IPS DF 6.9 (cell line): ENCODE measurements around the gene PRSS3.
"Not testable (repeated sequence)": the region's sequence is repeated elsewhere in the genome, so short reads cannot be mapped to it uniquely, and the experiment has no call there.

Experiments used
- DNase-seq: peaks from one replicate; pipeline ENCODE4 v3.0.0-alpha.2; 2013; ENCODE audit warnings: low read depth, low spot score
- H3K27ac ChIP-seq: one replicate; pipeline ENCODE4 v1.5.1; 2013; ENCODE audit warnings: low read length, control low read depth
- H3K27me3 ChIP-seq: 2 replicates; pipeline ENCODE4 v1.6.1; 2013; ENCODE audit warnings: mild to moderate bottlenecking, low read length; ENCODE audit not compliant: control insufficient read depth, insufficient read depth
- H3K36me3 ChIP-seq: 2 replicates; pipeline ENCODE4 v1.6.1; 2013; ENCODE audit warnings: low read length; ENCODE audit not compliant: control insufficient read depth, insufficient read depth
- H3K4me1 ChIP-seq: 2 replicates; pipeline ENCODE4 v1.6.1; 2013; ENCODE audit warnings: low read length; ENCODE audit not compliant: control insufficient read depth, insufficient read depth
- H3K4me3 ChIP-seq: 2 replicates; pipeline ENCODE4 v1.5.1; 2013; ENCODE audit warnings: mild to moderate bottlenecking, low read length
- H3K9me3 ChIP-seq: 2 replicates; pipeline ENCODE4 v1.6.1; 2013; ENCODE audit warnings: low read length, inconsistent platforms; ENCODE audit not compliant: control insufficient read depth, insufficient read depth
- WGBS: extraction: QIAGEN DNeasy Blood & Tissue Kit; methylation state at CpG from one replicate; pipeline ENCODE4 v1.1.7; 2013; ENCODE audit warnings: mixed read lengths, missing lambda C conversion rate; ENCODE audit not compliant: insufficient read length, insufficient coverage; 5-methylcytosine and 5-hydroxymethylcytosine counted together

PRSS3 gene

DNA sequence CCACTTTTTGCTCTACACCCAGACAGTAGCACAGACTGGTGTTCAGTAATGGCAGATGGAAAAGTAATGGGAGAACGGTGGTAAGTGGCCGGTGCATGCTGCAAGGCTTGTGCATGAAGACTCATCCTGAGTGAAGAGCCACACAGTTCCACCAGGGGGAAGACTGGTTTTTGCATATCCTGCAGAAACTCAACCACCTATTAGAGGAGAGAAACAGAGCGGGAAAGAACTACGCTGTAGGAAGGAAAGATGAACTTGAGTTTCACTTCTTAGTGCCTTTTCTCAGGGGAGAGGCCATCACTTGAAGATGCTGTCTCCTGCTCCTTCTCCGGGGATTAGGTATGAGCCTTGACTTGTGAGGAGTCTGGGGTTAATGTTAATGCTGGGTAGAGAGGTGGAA is 9.4 kb upstream of the PRSS3 start:
- no peaks in the 10 kb centered on the region for H3K4me1 ChIP-seq
- no peaks in the 10 kb centered on the region for H3K27me3 ChIP-seq
- H3K36me3 ChIP-seq: no peaks in the 10 kb centered on the region
- no peak overlapping the region for H3K4me3 ChIP-seq
- H3K9me3 ChIP-seq: no peaks in the 10 kb centered on the region
- no peak overlapping the region for H3K27ac ChIP-seq
- no CpG with 5 or more reads among the region's 5 CpGs for WGBS
- DNase-seq: no peak

GRCh38 chr9:33786681-33787080 is 8.7 kb upstream of the PRSS3 start:
- Histone ChIP-seq H3K4me1 (no peaks in the 10 kb centered on the region), H3K9me3 (no peaks in the 10 kb centered on the region), H3K36me3 (no peaks in the 10 kb centered on the region), H3K27me3 (no peaks in the 10 kb centered on the region), H3K4me3 (no peak overlapping the region), H3K27ac (no peak overlapping the region)
- WGBS: no CpG with 5 or more reads among the region's 2 CpGs
- DNase-seq: no peak

DNA sequence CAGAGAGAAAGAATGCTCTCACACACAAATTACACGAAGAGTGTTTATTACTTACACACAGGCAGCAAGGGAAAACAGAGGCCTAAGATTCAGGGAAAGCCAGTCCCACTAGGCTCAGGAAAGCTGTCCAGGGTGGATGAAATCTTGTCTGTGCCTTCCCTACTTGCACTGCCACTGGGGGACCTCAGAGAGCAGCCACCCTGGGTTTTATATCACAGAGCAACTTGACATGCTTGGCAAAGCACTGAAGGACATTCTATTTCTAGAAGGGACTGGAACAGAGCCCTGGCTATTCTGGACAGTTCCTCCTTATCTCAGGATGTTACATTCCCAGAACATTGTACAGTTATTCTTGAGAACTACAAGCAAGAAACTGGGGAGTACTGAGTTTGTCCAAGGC is 7.5 kb upstream of the PRSS3 start:
- DNase-seq: no peak
- Histone ChIP-seq H3K27me3 (no peaks in the 10 kb centered on the region), H3K36me3 (no peaks in the 10 kb centered on the region), H3K4me1 (no peaks in the 10 kb centered on the region), H3K9me3 (no peaks in the 10 kb centered on the region), H3K4me3 (no peak overlapping the region), H3K27ac (no peak overlapping the region)
- no CpG with 5 or more reads among the region's 1 CpG for WGBS

- H3K4me3 ChIP-seq, H3K9me3 ChIP-seq, DNase-seq, H3K4me1 ChIP-seq, H3K27me3 ChIP-seq, H3K36me3 ChIP-seq, H3K27ac ChIP-seq: not testable (repeated sequence)
- no CpG with 5 or more reads among the region's 2 CpGs for WGBS
Measured at GRCh38 chr9:33789429-33789828, 5.9 kb upstream of the PRSS3 start.

DNA sequence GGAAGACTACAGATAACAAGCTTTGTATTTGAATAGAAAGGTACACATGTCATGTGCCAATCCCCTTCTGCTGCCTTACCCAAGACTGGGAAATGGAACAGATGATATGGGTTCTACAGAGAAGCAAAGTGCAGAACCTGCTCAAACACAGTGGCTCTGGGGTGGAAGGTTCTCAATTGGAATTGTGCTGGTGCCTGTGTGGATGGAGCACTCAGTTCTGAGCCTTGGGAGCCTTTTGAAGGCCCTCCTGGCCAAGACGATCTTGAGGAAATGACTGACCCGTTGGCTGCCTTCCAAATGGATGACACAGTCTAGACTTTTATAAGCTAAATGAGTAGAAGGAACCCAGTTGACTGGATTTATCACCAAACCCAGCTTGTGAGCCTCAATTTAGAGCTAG is 4.2 kb upstream of the PRSS3 start:
- Histone ChIP-seq H3K4me1 (no peaks in the 10 kb centered on the region), H3K27me3 (no peaks in the 10 kb centered on the region), H3K9me3 (no peaks in the 10 kb centered on the region), H3K36me3 (no peaks in the 10 kb centered on the region), H3K4me3 (no peak overlapping the region), H3K27ac (no peak overlapping the region)
- no peak for DNase-seq
- WGBS: no CpG with 5 or more reads among the region's 2 CpGs

GRCh38 chr9:33793496-33793895 is 1.9 kb upstream of the PRSS3 start:
- not testable (repeated sequence) for H3K36me3 ChIP-seq, H3K27me3 ChIP-seq, H3K27ac ChIP-seq, H3K9me3 ChIP-seq, H3K4me1 ChIP-seq, H3K4me3 ChIP-seq, DNase-seq
- no CpG with 5 or more reads among the region's 1 CpG for WGBS

- Histone ChIP-seq H3K4me3 (no peak overlapping the region), H3K27ac (no peak overlapping the region), H3K9me3 (no peaks in the 10 kb centered on the region), H3K27me3 (no peaks in the 10 kb centered on the region), H3K4me1 (no peaks in the 10 kb centered on the region), H3K36me3 (no peaks in the 10 kb centered on the region)
- no CpG with 5 or more reads among the region's 2 CpGs for WGBS
- no peak for DNase-seq
Measured at GRCh38 chr9:33794560-33794959, 801 bp upstream of the PRSS3 start.

DNA sequence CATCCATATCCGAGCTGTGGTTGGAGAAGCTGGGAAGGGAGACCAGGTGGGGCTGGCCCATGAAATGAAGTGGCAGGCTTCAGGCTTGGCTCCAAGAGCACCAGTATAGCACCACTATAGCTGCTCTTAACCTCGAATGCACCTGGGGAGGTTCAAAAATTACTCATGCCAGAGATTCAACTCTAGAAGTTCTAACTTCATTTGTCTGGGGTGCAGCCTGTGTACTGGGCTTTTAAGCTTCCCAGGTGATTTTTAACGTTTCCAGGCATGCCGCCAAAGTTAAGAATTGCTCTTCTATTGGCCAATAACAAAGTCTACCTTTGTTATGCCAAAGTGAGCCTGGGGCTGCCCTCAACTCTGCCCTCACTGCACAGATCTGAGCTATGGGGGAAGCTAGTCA is 458 bp downstream of the PRSS3 start:
- H3K27me3 ChIP-seq: no peaks in the 10 kb centered on the region
- H3K4me3 ChIP-seq: no peak overlapping the region
- no peaks in the 10 kb centered on the region for H3K9me3 ChIP-seq
- WGBS: no CpG with 5 or more reads among the region's 4 CpGs
- H3K27ac ChIP-seq: no peak overlapping the region
- no peaks in the 10 kb centered on the region for H3K36me3 ChIP-seq
- H3K4me1 ChIP-seq: no peaks in the 10 kb centered on the region
- DNase-seq: no peak

DNA sequence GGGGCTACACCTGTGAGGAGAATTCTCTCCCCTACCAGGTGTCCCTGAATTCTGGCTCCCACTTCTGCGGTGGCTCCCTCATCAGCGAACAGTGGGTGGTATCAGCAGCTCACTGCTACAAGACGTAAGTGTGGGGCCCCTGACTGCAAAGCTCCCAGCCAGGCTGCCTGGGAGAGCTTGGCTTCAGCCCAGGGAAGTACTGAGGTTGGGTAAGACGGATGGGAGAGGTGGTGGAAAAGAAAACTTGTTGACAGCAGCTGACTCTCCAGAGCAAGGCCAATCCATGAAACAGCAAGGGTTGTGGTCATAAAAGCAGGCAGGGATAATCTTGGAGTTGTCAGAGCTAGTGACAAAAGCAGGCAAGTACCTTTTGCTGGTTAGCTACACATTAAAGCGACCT is 1.3 kb downstream of the PRSS3 start:
- not testable (repeated sequence) for H3K4me1 ChIP-seq, H3K27ac ChIP-seq, H3K27me3 ChIP-seq, H3K4me3 ChIP-seq, DNase-seq, H3K36me3 ChIP-seq, H3K9me3 ChIP-seq
- no CpG with 5 or more reads among the region's 5 CpGs for WGBS

GRCh38 chr9:33797837-33798236 is 2.5 kb downstream of the PRSS3 start:
- no peaks in the 10 kb centered on the region for H3K9me3 ChIP-seq
- no peaks in the 10 kb centered on the region for H3K27me3 ChIP-seq
- no peak overlapping the region for H3K27ac ChIP-seq
- H3K4me1 ChIP-seq: no peaks in the 10 kb centered on the region
- no peaks in the 10 kb centered on the region for H3K36me3 ChIP-seq
- DNase-seq: no peak
- no CpG with 5 or more reads among the region's 8 CpGs for WGBS
- H3K4me3 ChIP-seq: no peak overlapping the region

DNA sequence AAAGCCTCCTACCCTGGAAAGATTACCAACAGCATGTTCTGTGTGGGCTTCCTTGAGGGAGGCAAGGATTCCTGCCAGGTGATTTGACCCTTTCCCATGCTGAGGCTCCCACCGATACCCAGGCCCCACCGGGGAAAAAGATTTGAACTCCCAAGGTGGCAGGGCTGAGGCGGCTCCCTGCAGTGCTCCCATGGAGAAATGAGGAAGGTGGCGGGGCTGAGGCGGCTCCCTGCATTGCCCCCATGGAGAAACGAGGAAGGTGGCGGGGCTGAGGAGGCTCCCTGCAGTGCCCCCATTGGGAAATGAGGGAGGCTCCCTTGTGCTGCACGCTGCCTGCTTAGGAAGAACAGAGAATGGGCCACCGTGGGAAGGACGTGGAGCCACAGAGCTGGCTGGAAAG is 3.2 kb downstream of the PRSS3 start:
- WGBS: no CpG with 5 or more reads among the region's 10 CpGs
- Histone ChIP-seq H3K4me3 (no peak overlapping the region), H3K36me3 (no peaks in the 10 kb centered on the region), H3K27ac (no peak overlapping the region), H3K27me3 (no peaks in the 10 kb centered on the region), H3K4me1 (no peaks in the 10 kb centered on the region), H3K9me3 (no peaks in the 10 kb centered on the region)
- DNase-seq: no peak
